Ishikawa (cell line): ENCODE measurements around the gene BAG5.

Source experiments
- CEBPB ChIP-seq: IDR thresholded peaks from 2 replicates; pipeline ENCODE4 v1.6.1; 2012
- CREB1 ChIP-seq: IDR thresholded peaks from 2 replicates; pipeline ENCODE4 v1.6.1; 2012; ENCODE audit warnings: low read depth
- EGR1 ChIP-seq: IDR thresholded peaks from 2 replicates; pipeline ENCODE4 v1.6.1; 2012
- EP300 ChIP-seq: IDR thresholded peaks from 2 replicates; pipeline ENCODE4 v1.6.1; 2012; ENCODE audit warnings: borderline replicate concordance
- FOXM1 ChIP-seq: IDR thresholded peaks from 2 replicates; pipeline ENCODE4 v1.6.1; 2012; ENCODE audit warnings: low read depth, borderline replicate concordance
- MAX ChIP-seq: IDR thresholded peaks from 2 replicates; pipeline ENCODE4 v1.6.1; 2012
- NFIC ChIP-seq: IDR thresholded peaks from 2 replicates; pipeline ENCODE4 v1.6.1; 2012
- RAD21 ChIP-seq: IDR thresholded peaks from 2 replicates; pipeline ENCODE4 v1.6.1; 2012; ENCODE audit warnings: low read depth
- REST ChIP-seq: IDR thresholded peaks from 2 replicates; pipeline ENCODE4 v1.6.1; 2012; ENCODE audit warnings: low read depth, mild to moderate bottlenecking
- TAF1 ChIP-seq: IDR thresholded peaks from 2 replicates; pipeline ENCODE4 v1.6.1; 2012; ENCODE audit warnings: low read depth, mild to moderate bottlenecking
- TCF12 ChIP-seq: IDR thresholded peaks from 2 replicates; pipeline ENCODE4 v1.6.1; 2012; ENCODE audit warnings: low read depth
- TEAD4 ChIP-seq: IDR thresholded peaks from 2 replicates; pipeline ENCODE4 v1.6.1; 2012
- USF1 ChIP-seq: IDR thresholded peaks from 2 replicates; pipeline ENCODE4 v1.6.1; 2012
- YY1 ChIP-seq: IDR thresholded peaks from 2 replicates; pipeline ENCODE4 v1.6.1; 2012; ENCODE audit warnings: low read depth
- ZBTB7A ChIP-seq: IDR thresholded peaks from 2 replicates; pipeline ENCODE4 v1.6.1; 2012; ENCODE audit warnings: low read depth

The BAG5 gene

DNA sequence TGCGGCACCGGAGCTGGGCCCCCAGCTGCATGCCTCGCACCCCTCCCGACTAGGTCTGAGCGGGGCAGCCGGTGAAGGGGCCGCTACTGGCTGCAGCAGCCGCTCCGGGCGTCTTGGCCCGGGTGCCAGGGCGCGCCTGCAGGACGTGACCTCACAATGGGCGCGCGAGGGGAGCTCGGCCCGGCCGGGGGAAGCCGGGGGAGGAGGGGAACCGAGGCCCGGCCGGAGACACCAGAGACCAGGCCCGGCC is 353 bp downstream of the BAG5 start:
- TF ChIP-seq TAF1 (no peak), NFIC (0 out of 2 replicates have a peak, but pooled peaks have one; percentile 27)

DNA sequence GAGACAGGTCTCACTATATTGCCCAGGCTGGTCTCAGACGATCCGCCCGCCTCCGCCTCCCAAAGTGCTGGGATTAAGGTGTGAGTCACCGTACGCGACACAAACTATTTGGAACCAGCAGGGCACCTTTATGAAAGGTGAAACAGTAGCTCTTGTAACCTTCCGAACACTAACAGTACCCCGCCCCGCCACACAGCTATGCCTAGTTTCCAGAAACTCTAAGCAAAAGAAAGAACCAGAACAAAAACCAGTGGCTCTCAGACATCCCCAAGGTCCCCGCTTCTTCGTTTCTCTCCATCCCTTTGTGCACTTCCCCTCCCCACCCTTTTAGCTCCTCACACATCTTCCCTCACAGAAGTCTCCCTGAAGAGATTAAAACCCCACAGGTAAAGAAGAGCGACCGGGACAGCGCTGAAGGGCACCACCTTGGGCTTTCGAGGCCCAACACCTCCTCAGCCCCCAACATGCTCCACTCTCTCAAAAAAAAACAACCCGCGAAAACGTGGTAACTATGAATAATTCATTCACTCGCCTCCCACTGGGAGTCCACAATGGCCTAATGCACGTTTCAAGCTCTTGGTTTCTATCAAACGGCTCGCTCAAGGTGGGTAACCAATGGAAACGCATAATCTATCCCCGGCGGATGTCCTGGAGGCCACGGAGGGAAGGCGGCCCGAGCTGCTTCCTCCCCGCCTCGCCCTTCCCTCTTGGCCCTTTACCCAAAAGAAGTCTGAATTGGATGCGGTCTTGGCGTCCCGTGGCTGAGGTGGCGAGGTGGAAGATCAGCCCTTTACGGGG is 877 bp downstream of the BAG5 start:
- TF ChIP-seq REST (no peak), CREB1 (no peak), TCF12 (no peak), CEBPB (no peak), EGR1 (no peak), TAF1 (0 out of 2 replicates have a peak, but pooled peaks have one; percentile 2), YY1 (no peak)

GRCh38 chr14:103560691-103561090 is 1.8 kb downstream of the BAG5 start:
- TF ChIP-seq REST, result no peak
- TF ChIP-seq CEBPB, result no peak
- no peak for TF ChIP-seq MAX
- TF ChIP-seq EGR1, result no peak
- TF ChIP-seq FOXM1, result no peak
- no peak for TF ChIP-seq TAF1
- TF ChIP-seq EP300, result no peak
- TF ChIP-seq NFIC, result no peak
- TF ChIP-seq ZBTB7A, result no peak
- TF ChIP-seq YY1, result no peak
- no peak for TF ChIP-seq USF1
- no peak for TF ChIP-seq CREB1

GRCh38 chr14:103559766-103560165 is 2.7 kb downstream of the BAG5 start:
- TF ChIP-seq CREB1 (no peak), ZBTB7A (no peak), EGR1 (no peak), CEBPB (no peak), RAD21 (no peak), MAX (no peak), NFIC (no peak)

- TF ChIP-seq USF1, result peak; percentile 33
- peak; percentile 76 for TF ChIP-seq TEAD4
- 0 out of 2 replicates have a peak, but pooled peaks have one; percentile 3 for TF ChIP-seq CEBPB
- TF ChIP-seq TAF1, result no peak
- TF ChIP-seq NFIC, result 0 out of 2 replicates have a peak, but pooled peaks have one; percentile 21
- TF ChIP-seq YY1, result no peak
- TF ChIP-seq FOXM1, result no peak
- peak; percentile 60; the same call in 1 of the 2 replicates for TF ChIP-seq EP300
- peak; percentile 82 for TF ChIP-seq TCF12
- no peak for TF ChIP-seq RAD21
- no peak for TF ChIP-seq REST
- peak; percentile 23; the same call in 1 of the 2 replicates for TF ChIP-seq CREB1
- TF ChIP-seq EGR1, result no peak
- peak; percentile 81 for TF ChIP-seq MAX
- no peak for TF ChIP-seq ZBTB7A
Observed at GRCh38 chr14:103558071-103558882, 4.2 kb downstream of the BAG5 start.
